Mesodermal cell (in vitro differentiated cells): ENCODE measurements around the gene PCSK5.

Source experiments
- H3K27ac ChIP-seq: 2 replicates; pipeline ENCODE4 v1.7.0; 2013; ENCODE audit warnings: mild to moderate bottlenecking, low read depth, low read length, moderate library complexity; ENCODE audit not compliant: severe bottlenecking
- H3K36me3 ChIP-seq: 2 replicates; pipeline ENCODE4 v1.7.1; 2013; ENCODE audit warnings: mild to moderate bottlenecking, low read length, moderate library complexity; ENCODE audit not compliant: control insufficient read depth, insufficient read depth
- H3K4me1 ChIP-seq: one replicate; pipeline ENCODE4 v1.7.1; 2013; ENCODE audit warnings: mild to moderate bottlenecking, low read length; ENCODE audit not compliant: insufficient read depth, control insufficient read depth, poor library complexity, severe bottlenecking
- H3K4me3 ChIP-seq: 2 replicates; pipeline ENCODE4 v1.7.0; 2013; ENCODE audit warnings: low read length, control low read depth, mild to moderate bottlenecking; ENCODE audit not compliant: insufficient read depth, poor library complexity, severe bottlenecking; ENCODE audit errors: extremely low read depth
- H3K9me3 ChIP-seq: 2 replicates; pipeline ENCODE4 v1.7.1; 2013; ENCODE audit warnings: mild to moderate bottlenecking, low read length, moderate library complexity; ENCODE audit not compliant: control insufficient read depth
- WGBS, 2 experiments: methylation state at CpG; one replicate each; pipeline ENCODE4 v1.1.5; 2013; ENCODE audit warnings: missing lambda C conversion rate in 2 of 2; ENCODE audit not compliant: insufficient coverage in 2 of 2; 5-methylcytosine and 5-hydroxymethylcytosine counted together

The PCSK5 gene

DNA sequence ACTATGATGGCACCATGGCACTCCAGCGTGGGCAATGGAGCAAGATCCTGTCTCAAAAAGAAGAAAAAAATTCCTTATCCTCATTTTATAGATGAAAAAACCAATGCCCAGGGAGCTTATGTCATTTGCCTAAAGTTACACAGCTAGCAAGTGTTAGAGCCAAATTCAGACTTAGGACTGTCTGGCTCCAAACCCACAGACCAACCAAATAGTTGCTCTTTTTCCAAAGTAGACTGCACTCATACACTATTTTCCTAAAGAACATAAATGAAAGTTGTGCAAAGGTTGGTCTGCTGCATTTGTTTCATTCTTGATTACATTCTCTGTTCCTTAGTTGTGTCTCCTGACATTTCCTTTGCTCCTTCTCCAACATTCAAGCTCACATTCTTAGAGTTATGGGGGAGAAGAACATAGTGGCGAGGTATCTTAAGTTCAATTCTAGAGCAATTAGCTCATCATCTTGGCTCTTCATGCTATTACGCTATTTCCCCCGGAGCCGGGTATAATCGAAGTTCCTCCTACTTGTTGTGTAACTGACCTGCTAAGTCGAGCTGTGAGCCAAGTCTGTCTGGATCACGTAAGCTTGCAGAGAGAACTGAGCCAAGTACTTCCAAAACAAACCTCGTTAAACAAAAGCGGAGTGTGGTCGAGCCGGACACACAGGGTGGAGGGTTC is 365.4 kb downstream of the PCSK5 start:
- Histone ChIP-seq H3K9me3 (no peaks in the 10 kb centered on the region), H3K36me3 (no peaks in the 10 kb centered on the region), H3K4me3 (no peak overlapping the region), H3K4me1 (no peaks in the 10 kb centered on the region), H3K27ac (no peak overlapping the region)
- 92 to 93% methylated on average over 8 to 11 of the region's 12 CpGs for WGBS, 2 experiments

DNA sequence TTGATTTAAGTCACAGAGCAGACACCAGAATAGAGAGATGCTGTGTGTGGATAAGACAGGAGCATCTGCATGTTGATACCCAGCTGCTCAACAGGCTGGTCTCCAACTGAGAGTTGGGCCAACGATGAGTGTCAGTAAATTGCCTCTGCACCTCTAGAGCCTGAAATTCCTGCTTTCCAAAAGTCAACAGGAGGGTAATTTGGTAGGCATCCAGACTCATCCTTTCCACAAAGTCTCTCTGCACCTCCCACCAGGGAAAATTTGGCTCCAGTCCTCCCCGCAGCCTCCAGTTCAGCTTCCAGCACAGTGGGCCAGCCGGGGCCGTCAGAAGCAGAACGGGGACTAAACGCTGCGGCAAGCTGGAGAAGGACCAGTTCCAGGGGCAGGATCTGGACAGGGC is 366.8 kb downstream of the PCSK5 start:
- H3K4me3 ChIP-seq, result no peak overlapping the region
- no peaks in the 10 kb centered on the region for H3K4me1 ChIP-seq
- WGBS, 2 experiments, result 92% methylated on average over 7 of the region's 7 CpGs; no CpG with 5 or more reads in 1 of the 2 experiments
- H3K9me3 ChIP-seq, result no peaks in the 10 kb centered on the region
- H3K27ac ChIP-seq, result no peak overlapping the region
- H3K36me3 ChIP-seq, result no peaks in the 10 kb centered on the region

DNA sequence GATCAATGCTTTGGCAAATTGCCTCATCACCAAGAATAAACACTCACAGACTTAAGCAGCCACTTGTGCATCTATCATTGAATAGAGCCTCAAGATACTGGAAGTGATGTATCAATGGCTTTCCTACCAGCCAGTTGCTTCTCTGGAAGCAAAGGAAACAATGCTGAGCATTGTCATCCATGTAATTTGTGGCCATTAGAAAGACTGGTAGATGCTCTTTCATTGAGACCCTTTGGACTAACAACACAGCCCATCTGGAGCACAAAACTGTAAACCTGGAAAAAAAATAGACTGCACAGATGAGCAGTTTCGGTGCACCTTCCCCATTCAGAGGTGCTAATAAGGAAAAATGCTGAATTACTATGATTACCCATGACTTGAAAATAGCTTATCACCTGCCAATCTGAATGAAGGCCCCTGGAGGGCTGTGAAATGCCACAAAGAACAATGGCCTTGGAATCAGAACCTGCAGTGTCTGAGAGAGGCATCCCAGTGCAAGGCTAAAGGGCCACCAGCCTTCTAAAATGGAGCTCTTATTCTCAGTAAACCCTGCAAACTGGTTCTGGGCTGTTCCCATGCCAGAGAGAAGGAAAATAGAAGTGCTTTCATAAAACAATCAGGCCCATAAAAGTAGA is 376.3 kb downstream of the PCSK5 start:
- H3K9me3 ChIP-seq, result no peaks in the 10 kb centered on the region
- no peaks in the 10 kb centered on the region for H3K36me3 ChIP-seq
- peak overlapping the region; percentile 16 for H3K27ac ChIP-seq
- H3K4me3 ChIP-seq, result no peak overlapping the region
- 100% methylated on average over 1 of the region's 1 CpG; no CpG with 5 or more reads in 1 of the 2 experiments for WGBS, 2 experiments
- H3K4me1 ChIP-seq, result peaks cover 18% of the 10 kb centered on the region

DNA sequence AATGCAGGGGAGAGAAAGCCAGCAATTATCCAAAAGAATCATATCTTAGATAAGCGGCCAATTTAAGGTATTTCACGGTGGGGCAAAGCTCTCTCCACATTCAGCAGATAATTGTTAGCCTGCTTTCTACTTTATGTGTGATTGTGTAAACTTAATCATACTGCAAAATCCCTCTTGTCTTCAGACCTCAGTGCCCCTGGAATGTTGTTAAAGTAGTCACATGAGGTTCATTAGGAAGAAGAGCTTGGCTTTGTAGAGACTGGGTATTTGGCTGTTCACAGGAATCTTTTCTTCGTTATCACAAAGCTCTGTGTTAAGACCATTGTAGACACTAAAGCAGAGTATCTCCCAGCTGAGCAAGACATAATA is 376.8 kb downstream of the PCSK5 start:
- H3K4me1 ChIP-seq, result peaks cover 18% of the 10 kb centered on the region
- H3K9me3 ChIP-seq, result no peaks in the 10 kb centered on the region
- WGBS, 2 experiments, result 40 to 86% methylated on average over 1 of the region's 3 CpGs
- peak overlapping the region; percentile 16 for H3K27ac ChIP-seq
- H3K4me3 ChIP-seq, result no peak overlapping the region
- no peaks in the 10 kb centered on the region for H3K36me3 ChIP-seq

DNA sequence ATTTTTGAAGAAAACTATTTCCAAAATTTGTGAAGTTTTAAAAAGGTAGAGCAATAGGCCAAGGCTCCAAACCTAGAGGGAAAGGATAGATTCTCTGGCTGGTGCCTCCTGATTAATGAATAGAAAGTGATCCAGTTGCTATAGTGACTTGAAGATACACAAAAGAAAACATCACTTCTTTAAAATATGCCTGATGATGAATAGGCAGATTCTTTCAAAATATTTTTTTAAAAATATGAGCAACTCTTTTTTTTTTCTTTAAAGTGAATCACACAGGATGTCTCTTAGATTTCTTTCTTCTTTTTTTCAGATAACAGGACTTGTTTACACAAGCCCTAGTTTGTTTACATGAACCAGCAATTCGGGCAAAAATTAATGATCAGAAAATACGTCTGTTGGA is 379.3 kb downstream of the PCSK5 start:
- H3K27ac ChIP-seq, result no peak overlapping the region
- H3K36me3 ChIP-seq, result no peaks in the 10 kb centered on the region
- H3K4me1 ChIP-seq, result peaks cover 18% of the 10 kb centered on the region
- no peak overlapping the region for H3K4me3 ChIP-seq
- no peaks in the 10 kb centered on the region for H3K9me3 ChIP-seq
- 75 to 100% methylated on average over 1 to 2 of the region's 2 CpGs for WGBS, 2 experiments

DNA sequence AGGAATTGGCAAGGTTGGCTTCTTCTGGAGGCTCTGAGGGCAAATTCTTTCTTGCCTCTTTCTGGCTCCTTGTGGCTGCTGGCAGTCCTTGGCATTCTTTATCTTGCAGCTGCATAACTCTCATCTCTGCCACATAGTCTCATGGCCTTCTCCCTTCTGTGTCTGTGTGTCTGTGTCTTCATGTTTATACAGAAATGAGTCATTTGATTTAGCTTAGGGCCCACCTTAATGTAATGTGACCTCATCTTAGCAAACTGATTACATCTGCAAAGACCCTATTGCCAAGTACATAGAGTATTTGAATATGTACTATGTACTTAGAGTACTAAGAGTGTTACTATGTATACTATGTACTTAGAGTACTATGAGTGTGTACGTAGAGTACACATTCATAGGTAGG is 381.3 kb downstream of the PCSK5 start:
- H3K9me3 ChIP-seq, result no peaks in the 10 kb centered on the region
- H3K4me3 ChIP-seq, result no peak overlapping the region
- no peak overlapping the region for H3K27ac ChIP-seq
- H3K36me3 ChIP-seq, result no peaks in the 10 kb centered on the region
- H3K4me1 ChIP-seq, result peaks cover 16% of the 10 kb centered on the region
- WGBS, 2 experiments, result no CpG with 5 or more reads among the region's 1 CpG

DNA sequence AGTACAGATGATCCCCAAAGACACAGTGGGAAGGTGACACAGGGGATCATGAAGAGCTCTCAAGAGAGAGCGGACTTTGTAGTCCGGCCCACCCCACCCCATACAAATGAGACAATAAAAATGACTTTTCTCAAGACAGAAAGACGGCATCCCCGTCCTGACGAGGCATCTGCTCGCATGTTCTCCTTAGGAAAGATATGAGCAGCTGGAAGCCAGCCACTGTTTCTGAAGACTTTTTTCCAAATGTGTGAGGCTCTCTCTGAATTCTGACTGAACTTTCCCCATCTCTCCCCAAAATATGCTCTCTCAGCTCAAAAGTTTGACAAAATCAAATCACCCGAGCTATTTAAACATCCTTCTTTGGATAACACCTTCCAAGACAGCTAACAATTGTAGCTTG is 398.6 kb downstream of the PCSK5 start:
- Histone ChIP-seq H3K9me3 (no peaks in the 10 kb centered on the region), H3K4me3 (no peak overlapping the region), H3K36me3 (no peaks in the 10 kb centered on the region), H3K4me1 (no peaks in the 10 kb centered on the region), H3K27ac (no peak overlapping the region)
- 90 to 92% methylated on average over 2 to 6 of the region's 7 CpGs for WGBS, 2 experiments

DNA sequence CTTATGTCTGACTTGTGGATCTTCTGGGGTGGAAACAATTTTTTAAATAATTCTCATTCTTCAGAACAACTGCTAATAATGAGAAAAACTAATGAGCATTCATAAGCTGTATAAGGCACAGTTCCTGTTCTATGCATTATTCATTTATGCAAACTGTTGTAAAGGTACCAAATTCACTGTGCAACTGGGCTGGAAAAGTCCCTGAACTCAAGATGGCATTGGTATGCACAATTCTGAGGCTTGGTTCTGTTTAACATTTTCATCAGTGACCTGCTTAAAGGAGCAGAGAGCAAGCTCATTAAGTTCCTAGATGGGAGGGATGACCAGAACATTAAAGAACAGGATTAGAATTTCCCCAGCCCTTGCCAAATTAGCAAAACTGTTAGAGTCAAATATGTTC is 399.2 kb downstream of the PCSK5 start:
- Histone ChIP-seq H3K36me3 (no peaks in the 10 kb centered on the region), H3K27ac (no peak overlapping the region), H3K4me3 (no peak overlapping the region), H3K4me1 (no peaks in the 10 kb centered on the region), H3K9me3 (no peaks in the 10 kb centered on the region)

DNA sequence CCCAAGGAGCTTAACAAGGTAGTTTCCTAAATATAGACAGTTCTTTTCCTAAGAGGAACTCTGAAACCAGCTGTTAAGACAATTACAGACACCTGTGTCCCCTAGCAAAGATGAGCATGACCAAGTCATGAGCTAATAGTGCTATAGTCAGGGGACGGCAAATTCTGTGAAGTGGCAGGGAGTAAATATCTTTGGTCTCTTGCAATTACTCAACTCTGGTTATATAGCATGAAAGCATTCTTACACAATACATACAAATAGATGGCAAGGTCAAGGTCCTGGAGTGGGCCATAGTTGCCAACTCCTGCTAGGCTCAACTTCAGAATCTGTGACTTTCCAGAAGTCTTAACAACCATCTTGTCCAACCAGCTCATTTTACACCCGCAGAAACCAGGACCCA is 400.1 kb downstream of the PCSK5 start:
- WGBS, 2 experiments, result 88 to 89% methylated on average over 1 of the region's 2 CpGs
- Histone ChIP-seq H3K9me3 (no peaks in the 10 kb centered on the region), H3K27ac (no peak overlapping the region), H3K36me3 (no peaks in the 10 kb centered on the region), H3K4me3 (no peak overlapping the region), H3K4me1 (no peaks in the 10 kb centered on the region)

DNA sequence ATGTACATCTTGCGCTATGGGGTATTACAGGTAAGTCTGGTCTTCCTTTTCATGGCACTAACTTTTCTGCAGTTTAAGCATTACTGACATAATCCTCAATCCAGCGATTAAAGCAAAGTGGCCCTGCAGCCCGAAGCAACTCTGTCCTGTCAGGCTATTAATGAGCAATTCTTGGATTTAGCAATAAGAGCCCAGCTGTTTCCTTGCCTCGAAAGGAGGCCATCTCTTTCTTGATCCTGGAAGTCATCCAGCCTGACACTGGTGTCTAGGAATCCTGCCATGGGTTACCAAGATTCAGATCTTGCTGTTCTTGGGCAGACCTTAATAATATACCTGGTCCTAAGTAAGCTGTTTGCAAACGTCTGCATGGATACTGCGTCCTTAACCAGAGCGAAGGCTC is 401.8 kb downstream of the PCSK5 start:
- Histone ChIP-seq H3K4me3 (no peak overlapping the region), H3K36me3 (no peaks in the 10 kb centered on the region), H3K9me3 (no peaks in the 10 kb centered on the region), H3K27ac (no peak overlapping the region), H3K4me1 (no peaks in the 10 kb centered on the region)
- WGBS, 2 experiments, result 97 to 100% methylated on average over 6 to 7 of the region's 7 CpGs

DNA sequence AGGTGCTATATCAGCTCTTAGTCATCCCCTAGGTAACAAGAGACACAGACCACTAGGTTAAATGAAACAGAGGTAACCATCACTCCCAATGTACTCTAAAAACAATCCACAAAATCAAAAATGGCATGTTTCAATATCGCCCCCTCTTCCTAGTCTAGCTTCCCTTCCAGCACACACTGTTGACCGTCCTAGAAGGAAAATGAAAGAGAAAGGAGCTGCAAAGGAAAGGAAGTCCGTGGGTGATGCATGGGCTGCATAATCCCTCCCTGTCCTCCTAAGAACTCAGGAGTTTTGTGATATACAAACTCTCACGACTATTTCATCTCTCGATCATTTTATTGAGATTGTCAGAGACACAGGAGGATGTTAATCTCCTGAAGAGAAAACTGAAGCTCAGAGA is 402.2 kb downstream of the PCSK5 start:
- Histone ChIP-seq H3K9me3 (no peaks in the 10 kb centered on the region), H3K4me1 (peaks cover 3% of the 10 kb centered on the region), H3K27ac (no peak overlapping the region), H3K36me3 (no peaks in the 10 kb centered on the region), H3K4me3 (no peak overlapping the region)
- WGBS, 2 experiments, result 60% methylated on average over 3 of the region's 5 CpGs; no CpG with 5 or more reads in 1 of the 2 experiments
